H1 (cell line): ENCODE measurements around the gene ZNF358. TPM values are rescaled to one million over a fixed set of nuclear protein-coding genes. Genes with fewer than 3 reads are reported as not detected.

ENCODE experiments used
- CTCF ChIA-PET: fragments of 300-600 bp; sonication (Branson Sonifier 250); formaldehyde crosslinking; loops from one replicate; lab custom pipeline; 2021; ENCODE audit not compliant: partially characterized antibody; lab: Charles Lee
- POLR2A ChIA-PET: fragments of 300-600 bp; sonication (Branson Sonifier 250); formaldehyde crosslinking; loops from one replicate; lab custom pipeline; 2021; ENCODE audit warnings: inconsistent platforms; ENCODE audit not compliant: partially characterized antibody; lab: Charles Lee
- DNase-seq, 2 experiments: peaks; one replicate each; pipeline versions ENCODE4 v3.0.0 to v3.0.0-alpha.2; 2010 to 2022; ENCODE audit warnings: low spot score in 2 of 2, low read depth in 1 of 2, mixed read lengths in 1 of 2
- FAIRE-seq: peaks from 2 replicates; lab custom pipeline; 2011; peaks lifted over from hg19 to GRCh38; lab: Jason Lieb, UNC
- H2AFZ ChIP-seq: 2 replicates; pipeline ENCODE4 v1.8.1; 2012; ENCODE audit warnings: low read length, inconsistent platforms
- H2AK5ac ChIP-seq: 2 replicates; pipeline ENCODE4 v1.6.1; 2013; ENCODE audit warnings: low read depth, low read length
- H2BK120ac ChIP-seq: replicated peaks from 2 replicates; pipeline ENCODE3; 2013; ENCODE audit warnings: low read depth, low read length, inconsistent platforms
- H2BK12ac ChIP-seq: 2 replicates; pipeline ENCODE4 v1.6.1; 2013; ENCODE audit warnings: low read depth, low read length
- H2BK15ac ChIP-seq: 2 replicates; pipeline ENCODE4 v1.6.1; 2013; ENCODE audit warnings: low read length
- H2BK20ac ChIP-seq: 2 replicates; pipeline ENCODE4 v1.6.1; 2013; ENCODE audit warnings: low read length
- H2BK5ac ChIP-seq: 2 replicates; pipeline ENCODE4 v1.6.1; 2013; ENCODE audit warnings: low read depth, low read length
- H3K14ac ChIP-seq: 2 replicates; pipeline ENCODE4 v1.6.1; 2013; ENCODE audit warnings: inconsistent platforms; ENCODE audit not compliant: insufficient read length
- H3K18ac ChIP-seq: 2 replicates; pipeline ENCODE4 v1.6.1; 2013; ENCODE audit warnings: low read length; ENCODE audit errors: extremely low read depth
- H3K23ac ChIP-seq: 2 replicates; pipeline ENCODE4 v1.6.1; 2013; ENCODE audit warnings: inconsistent platforms; ENCODE audit not compliant: insufficient read length
- H3K23me2 ChIP-seq: 2 replicates; pipeline ENCODE4 v1.6.1; 2013; ENCODE audit warnings: low read depth, low read length
- H3K27ac ChIP-seq: 2 replicates; pipeline ENCODE4 v1.6.1; 2011; ENCODE audit warnings: low read depth, low read length, inconsistent platforms
- H3K27me3 ChIP-seq, 4 experiments: replicated peaks in 1 of 4; 1 replicate in 1 of 4; 2 replicates in 3 of 4; pipeline versions ENCODE4 v1.6.1 to v1.8.1; 2011 to 2013; ENCODE audit warnings: low read length in 3 of 4, mild to moderate bottlenecking in 3 of 4, inconsistent platforms in 2 of 4, mixed read lengths in 2 of 4, moderate library complexity in 1 of 4; ENCODE audit not compliant: control insufficient read depth in 3 of 4, insufficient read depth in 3 of 4; ENCODE audit errors: extremely low read depth in 1 of 4
- H3K36me3 ChIP-seq, 4 experiments: 2 replicates each; pipeline versions ENCODE4 v1.6.1 to v1.8.1; 2011 to 2013; ENCODE audit warnings: mild to moderate bottlenecking in 4 of 4, low read length in 3 of 4, moderate library complexity in 2 of 4, control low read depth in 1 of 4, inconsistent platforms in 1 of 4; ENCODE audit not compliant: insufficient read depth in 4 of 4, control insufficient read depth in 2 of 4
- H3K4ac ChIP-seq: replicated peaks from 2 replicates; pipeline ENCODE3; 2013; ENCODE audit warnings: low read length, low read depth, mixed read lengths, inconsistent platforms; ENCODE audit not compliant: insufficient read length
- H3K4me1 ChIP-seq, 4 experiments: replicated peaks in 1 of 4; 1 replicate in 1 of 4; 2 replicates in 3 of 4; pipeline versions ENCODE4 v1.6.1 to v1.8.1; 2011 to 2013; ENCODE audit warnings: low read length in 3 of 4, inconsistent platforms in 2 of 4, mixed read lengths in 1 of 4; ENCODE audit not compliant: insufficient read depth in 4 of 4, control insufficient read depth in 3 of 4
- H3K4me2 ChIP-seq, 2 experiments: 2 replicates each; pipeline versions ENCODE4 v1.6.1 to v1.8.1; 2011 to 2013; ENCODE audit warnings: low read depth in 2 of 2, low read length in 2 of 2, control low read depth in 1 of 2, inconsistent platforms in 1 of 2, mild to moderate bottlenecking in 1 of 2; ENCODE audit not compliant: insufficient read depth in 1 of 2
- H3K4me3 ChIP-seq, 4 experiments: fragments of 200-600, 300-600 bp in 1 of 4; sonication (generic), shearing (Covaris generic), sonication (Bioruptor Twin) in 1 of 4; 2 replicates each; pipeline versions ENCODE4 v1.5.1 to v1.8.1; 2011 to 2016; ENCODE audit warnings: low read length in 4 of 4, low read depth in 3 of 4, control low read depth in 2 of 4, inconsistent platforms in 2 of 4, mild to moderate bottlenecking in 2 of 4, mixed read lengths in 1 of 4, moderate library complexity in 1 of 4; ENCODE audit not compliant: insufficient read depth in 2 of 4; ENCODE audit errors: extremely low read depth in 1 of 4
- H3K56ac ChIP-seq: replicated peaks from 2 replicates; pipeline ENCODE3; 2013; ENCODE audit warnings: low read depth, mild to moderate bottlenecking, mixed read lengths, low read length, inconsistent platforms; ENCODE audit not compliant: insufficient read length
- H3K79me1 ChIP-seq: 2 replicates; pipeline ENCODE4 v1.6.1; 2013; ENCODE audit warnings: low read depth, low read length, control low read depth
- H3K79me2 ChIP-seq, 2 experiments: 2 replicates each; pipeline versions ENCODE4 v1.6.1 to v1.8.1; 2012 to 2013; ENCODE audit warnings: low read length in 2 of 2, mild to moderate bottlenecking in 2 of 2, inconsistent platforms in 1 of 2; ENCODE audit not compliant: insufficient read depth in 2 of 2, control insufficient read depth in 1 of 2
- H3K9ac ChIP-seq, 4 experiments: replicated peaks in 1 of 4; 1 replicate in 1 of 4; 2 replicates in 3 of 4; pipeline versions ENCODE4 v1.6.1 to v1.8.1; 2011 to 2013; ENCODE audit warnings: low read depth in 3 of 4, low read length in 3 of 4, control low read depth in 2 of 4, mild to moderate bottlenecking in 2 of 4, moderate library complexity in 2 of 4, inconsistent platforms in 1 of 4; ENCODE audit errors: extremely low read depth in 1 of 4
- H3K9me3 ChIP-seq, 2 experiments: 2 replicates each; pipeline versions ENCODE4 v1.6.1 to v1.8.1; 2012 to 2013; ENCODE audit warnings: mild to moderate bottlenecking in 2 of 2, moderate library complexity in 2 of 2, control low read depth in 1 of 2, inconsistent platforms in 1 of 2, low read depth in 1 of 2, low read length in 1 of 2, mixed read lengths in 1 of 2; ENCODE audit not compliant: insufficient read depth in 2 of 2
- H4K20me1 ChIP-seq, 2 experiments: replicated peaks in 1 of 2; 2 replicates each; pipeline versions ENCODE3 to v1.8.1; 2011 to 2013; ENCODE audit warnings: inconsistent platforms in 2 of 2, low read length in 2 of 2, mild to moderate bottlenecking in 1 of 2; ENCODE audit not compliant: insufficient read depth in 2 of 2, control insufficient read depth in 1 of 2
- H4K5ac ChIP-seq: 2 replicates; pipeline ENCODE4 v1.6.1; 2013; ENCODE audit warnings: low read length, low read depth, mixed read lengths, inconsistent platforms; ENCODE audit not compliant: insufficient read length
- H4K8ac ChIP-seq: 2 replicates; pipeline ENCODE4 v1.8.0; 2013; ENCODE audit warnings: mild to moderate bottlenecking, moderate library complexity, low read length, inconsistent platforms; ENCODE audit not compliant: insufficient read depth; ENCODE audit errors: extremely low read depth
- H4K91ac ChIP-seq: replicated peaks from 2 replicates; pipeline ENCODE3; 2013; ENCODE audit warnings: low read length, mixed read lengths, inconsistent platforms; ENCODE audit not compliant: insufficient read length
- BRCA1 ChIP-seq: IDR thresholded peaks from 2 replicates; pipeline ENCODE4 v1.6.1; 2012; ENCODE audit warnings: low read depth, low read length, improper control_type of control experiment
- CBX5 ChIP-seq: fragments of 300-800, 300-1000 bp; sonication (generic); IDR thresholded peaks from 2 replicates; pipeline ENCODE4 v1.7.1; 2016; ENCODE audit warnings: antibody characterized with exemption, low read length, low read depth
- CEBPB ChIP-seq: IDR thresholded peaks from 2 replicates; pipeline ENCODE4 v1.6.1; 2012; ENCODE audit warnings: low read depth, low read length
- CTCF ChIP-seq, 3 experiments: IDR thresholded peaks; 1 replicate in 2 of 3; 2 replicates in 1 of 3; pipeline versions ENCODE4 v1.5.1 to v1.6.1; 2011; ENCODE audit warnings: low read length in 3 of 3, mild to moderate bottlenecking in 3 of 3, inconsistent platforms in 2 of 3, low read depth in 1 of 3, moderate library complexity in 1 of 3; ENCODE audit not compliant: insufficient read depth in 1 of 3; ENCODE audit errors: control extremely low read depth in 1 of 3
- JUN ChIP-seq: IDR thresholded peaks from 2 replicates; pipeline ENCODE4 v1.6.1; 2011; ENCODE audit warnings: low read depth, mild to moderate bottlenecking, improper control_type of control experiment, low read length
- JUND ChIP-seq: IDR thresholded peaks from 2 replicates; pipeline ENCODE4 v1.6.1; 2011; ENCODE audit warnings: mild to moderate bottlenecking, improper control_type of control experiment, low read length
- KDM4A ChIP-seq: IDR thresholded peaks from one replicate; pipeline ENCODE4 v1.7.1; 2012; ENCODE audit warnings: low read depth, mild to moderate bottlenecking, moderate library complexity, low read length, inconsistent platforms; ENCODE audit not compliant: severe bottlenecking
- POU5F1 ChIP-seq: IDR thresholded peaks from 2 replicates; pipeline ENCODE4 v1.6.1; 2011; ENCODE audit warnings: low read depth, mild to moderate bottlenecking, low read length, moderate library complexity
- SP4 ChIP-seq: IDR thresholded peaks from 2 replicates; pipeline ENCODE4 v1.6.1; 2012; ENCODE audit warnings: low read length, inconsistent platforms
- TAF1 ChIP-seq: IDR thresholded peaks from 2 replicates; pipeline ENCODE4 v1.6.1; 2011; ENCODE audit warnings: mild to moderate bottlenecking, low read depth, low read length
- WGBS, 2 experiments: shearing (Covaris generic) in 1 of 2; methylation state at CpG; one replicate each; pipeline versions ENCODE4 v1.1.6 to v1.1.7; 2013 to 2015; ENCODE audit warnings: low lambda C conversion rate in 2 of 2, mixed read lengths in 2 of 2, inconsistent platforms in 1 of 2, low coverage in 1 of 2, missing lambda C conversion rate in 1 of 2; ENCODE audit not compliant: insufficient replicate concordance in 2 of 2, insufficient coverage in 1 of 2, insufficient read length in 1 of 2; ENCODE audit errors: extremely low coverage in 1 of 2, missing lambda C conversion rate in 1 of 2; 5-methylcytosine and 5-hydroxymethylcytosine counted together
- polyA plus RNA-seq, 7 experiments: library from polyadenylated mRNA; depleted of rRNA in 3 of 7; stranded (reverse) in 5 of 7; unstranded in 2 of 7; fragments of >200 nt in 5 of 7; fragments of 200-250 nt in 2 of 7; gene quantifications; 1 replicate in 5 of 7; 2 replicates in 1 of 7; 4 replicates in 1 of 7; pipeline versions ENCODE4 v1.2.1 to v1.2.3, GENCODE V29; 2011 to 2013; ENCODE audit warnings: missing spikeins in 2 of 7, mixed read lengths in 2 of 7
- total RNA-seq: library from RNA; stranded (reverse); fragmentation: NEBNext Ultra II Directional; extraction: Animal tissue kit (Norgen Biotek cat#: 25700); gene quantifications from 2 replicates; pipeline ENCODE4 v1.2.1, GENCODE V29; 2021

ZNF358 gene
- total and polyA plus RNA-seq, 2 of the 8 experiments (the other 6 are each of a cell fraction or from before 2014, with no cell fraction given): 40.0 to 60.3 TPM

GRCh38 chr19:7492558-7492957, 23.3 kb upstream of the ZNF358 start:
- Histone ChIP-seq H3K27ac (no peak overlapping the region), H3K9me3 (no peaks in the 10 kb centered on the region), H2AFZ (no peak overlapping the region), H2BK15ac (no peak overlapping the region), H3K14ac (no peak overlapping the region), H4K20me1 (no peaks in the 10 kb centered on the region), H3K4me1 (peaks cover 3 to 5% (median 4%) of the 10 kb centered on the region in 4 experiments; a peak in 6 of 7 replicates), H3K27me3 (peaks cover 0 to 3% (median 0%) of the 10 kb centered on the region in 4 experiments; a peak in 1 of 7 replicates), H2BK12ac (no peak overlapping the region), H3K56ac (no peak overlapping the region), H2BK120ac (no peak overlapping the region), H4K91ac (no peak overlapping the region), H3K79me2 (no peaks in the 10 kb centered on the region), H3K18ac (no peak overlapping the region), H2BK20ac (no peak overlapping the region), H3K36me3 (no peaks in the 10 kb centered on the region), H3K23ac (no peak overlapping the region), H4K5ac (no peak overlapping the region), H3K4me2 (no peak overlapping the region), H4K8ac (no peak overlapping the region), H3K23me2 (0 out of 2 replicates have a peak, but pooled peaks cover 2% of the 10 kb centered on the region), H3K4ac (no peak overlapping the region), H2AK5ac (no peak overlapping the region), H3K4me3 (no peak overlapping the region), H2BK5ac (no peak overlapping the region), H3K9ac (no peak overlapping the region)
- POLR2A ChIA-PET: interaction anchor here (0.6 to 2.0 kb wide), 2 partner anchors 8 to 11 kb away, joined by 4 to 5 read pairs; no protein-coding TSS in a partner anchor
- WGBS, 2 experiments: 84% methylated on average over 11 of the region's 11 CpGs; no CpG with 5 or more reads in 1 of the 2 experiments
- no peak for TF ChIP-seq CBX5
- no peak for TF ChIP-seq POU5F1
- no peak for TF ChIP-seq JUN
- no peak for TF ChIP-seq CEBPB
- TF ChIP-seq TAF1: no peak
- TF ChIP-seq KDM4A: no peak
- TF ChIP-seq BRCA1: no peak
- no peak for TF ChIP-seq JUND
- TF ChIP-seq SP4: no peak
- TF ChIP-seq CTCF (IDR thresholded peaks at IDR 0.05; ENCODE audit: control extremely low read depth in 1 of 3, insufficient read depth in 1 of 3, low read depth in 1 of 3, low read length in 3 of 3): no peak
- TF ChIP-seq, all 59 proteins: peak for 0
- H3K79me1 ChIP-seq: no peaks in the 10 kb centered on the region
- CTCF ChIA-PET: interaction anchor here (0.7 kb wide), 1 partner anchor 12 kb away, joined by 3 read pairs; no protein-coding TSS in a partner anchor
- DNase-seq (no peak), FAIRE-seq (no peak)
